ENCODE data around the gene YES1.
"Not testable (repeated sequence)": the region's sequence is repeated elsewhere in the genome, so short reads cannot be mapped to it uniquely, and the experiment has no call there.

Gene YES1

DNA sequence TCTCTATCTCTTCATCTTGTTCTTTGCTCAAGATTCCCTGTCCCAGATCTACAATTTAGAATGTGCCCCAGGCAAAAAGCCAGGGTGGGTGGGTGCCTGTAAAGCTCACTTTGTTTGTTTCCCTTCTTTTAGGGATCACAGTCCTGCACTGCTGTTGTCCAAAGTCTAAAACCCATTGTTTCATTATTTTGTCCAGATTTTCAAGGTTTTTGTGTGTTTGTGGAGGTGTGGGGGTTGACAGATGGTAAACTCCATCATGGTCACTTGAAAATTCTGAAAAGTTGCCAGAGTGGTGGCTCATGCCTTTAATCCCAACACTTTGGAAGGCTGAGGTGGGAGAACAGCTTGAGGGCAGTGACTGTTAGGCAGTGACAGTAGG lies 41.5 kb downstream of the YES1 start:
- TF ChIP-seq, protein P1, sequence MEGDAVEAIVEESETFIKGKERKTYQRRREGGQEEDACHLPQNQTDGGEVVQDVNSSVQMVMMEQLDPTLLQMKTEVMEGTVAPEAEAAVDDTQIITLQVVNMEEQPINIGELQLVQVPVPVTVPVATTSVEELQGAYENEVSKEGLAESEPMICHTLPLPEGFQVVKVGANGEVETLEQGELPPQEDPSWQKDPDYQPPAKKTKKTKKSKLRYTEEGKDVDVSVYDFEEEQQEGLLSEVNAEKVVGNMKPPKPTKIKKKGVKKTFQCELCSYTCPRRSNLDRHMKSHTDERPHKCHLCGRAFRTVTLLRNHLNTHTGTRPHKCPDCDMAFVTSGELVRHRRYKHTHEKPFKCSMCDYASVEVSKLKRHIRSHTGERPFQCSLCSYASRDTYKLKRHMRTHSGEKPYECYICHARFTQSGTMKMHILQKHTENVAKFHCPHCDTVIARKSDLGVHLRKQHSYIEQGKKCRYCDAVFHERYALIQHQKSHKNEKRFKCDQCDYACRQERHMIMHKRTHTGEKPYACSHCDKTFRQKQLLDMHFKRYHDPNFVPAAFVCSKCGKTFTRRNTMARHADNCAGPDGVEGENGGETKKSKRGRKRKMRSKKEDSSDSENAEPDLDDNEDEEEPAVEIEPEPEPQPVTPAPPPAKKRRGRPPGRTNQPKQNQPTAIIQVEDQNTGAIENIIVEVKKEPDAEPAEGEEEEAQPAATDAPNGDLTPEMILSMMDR (IDR thresholded peaks at IDR 0.05; ENCODE audit: borderline replicate concordance, insufficient read depth, low read depth, low read length): no peak
- no peak overlapping the region for H3K4me3 ChIP-seq (ENCODE audit: low read depth, low read length)

GRCh38 chr18:767961-768360 lies 44.1 kb downstream of the YES1 start:
- no peak overlapping the region for H3K4me3 ChIP-seq (ENCODE audit: low read depth, low read length)
- TF ChIP-seq, protein P1 (IDR thresholded peaks at IDR 0.05; ENCODE audit: borderline replicate concordance, insufficient read depth, low read depth, low read length): no peak

DNA sequence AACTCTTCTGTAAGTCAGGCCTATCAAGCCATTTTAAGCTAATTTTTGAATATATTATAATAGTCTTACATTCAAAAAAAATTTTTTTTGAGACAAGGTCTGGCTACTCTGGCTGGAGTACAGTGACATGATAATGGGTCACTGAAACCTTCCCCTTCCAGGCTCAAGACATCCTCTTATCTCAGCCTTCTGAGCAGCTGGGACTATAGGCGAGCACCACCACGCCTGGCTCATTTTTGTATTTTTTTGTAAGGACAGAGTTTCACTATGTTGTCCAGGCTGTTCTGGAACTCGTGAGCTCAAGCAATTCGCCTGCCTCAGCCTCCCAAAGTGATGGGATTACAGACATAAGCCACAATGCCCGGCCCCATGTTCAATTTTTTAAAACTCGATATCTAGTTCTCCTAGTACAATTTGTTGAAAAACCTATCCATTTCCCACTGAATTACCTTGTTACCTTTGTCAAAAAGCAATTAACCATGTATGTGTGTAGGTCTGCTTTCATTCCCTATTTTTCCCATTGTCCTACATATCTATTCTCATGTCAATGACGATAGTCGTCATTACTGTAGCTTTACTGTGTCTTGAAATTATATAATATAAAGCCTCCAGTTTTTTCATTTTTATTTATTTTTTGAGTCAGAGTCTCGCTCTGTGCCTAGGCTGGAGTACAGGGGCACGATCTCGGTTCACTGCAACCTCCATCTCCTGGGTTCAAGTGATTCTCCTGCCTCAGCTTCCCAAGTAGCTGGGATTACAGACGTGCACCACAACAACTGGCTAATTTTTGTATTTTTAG lies 44.8 kb downstream of the YES1 start:
- TF ChIP-seq, protein P1 (IDR thresholded peaks at IDR 0.05; ENCODE audit: borderline replicate concordance, insufficient read depth, low read depth, low read length): no peak
- H3K4me3 ChIP-seq (ENCODE audit: low read depth, low read length): no peak overlapping the region

GRCh38 chr18:766550-766860 lies 45.5 kb downstream of the YES1 start:
- TF ChIP-seq, protein P1 (IDR thresholded peaks at IDR 0.05; ENCODE audit: borderline replicate concordance, insufficient read depth, low read depth, low read length): no peak
- no peak overlapping the region for H3K4me3 ChIP-seq (ENCODE audit: low read depth, low read length)

DNA sequence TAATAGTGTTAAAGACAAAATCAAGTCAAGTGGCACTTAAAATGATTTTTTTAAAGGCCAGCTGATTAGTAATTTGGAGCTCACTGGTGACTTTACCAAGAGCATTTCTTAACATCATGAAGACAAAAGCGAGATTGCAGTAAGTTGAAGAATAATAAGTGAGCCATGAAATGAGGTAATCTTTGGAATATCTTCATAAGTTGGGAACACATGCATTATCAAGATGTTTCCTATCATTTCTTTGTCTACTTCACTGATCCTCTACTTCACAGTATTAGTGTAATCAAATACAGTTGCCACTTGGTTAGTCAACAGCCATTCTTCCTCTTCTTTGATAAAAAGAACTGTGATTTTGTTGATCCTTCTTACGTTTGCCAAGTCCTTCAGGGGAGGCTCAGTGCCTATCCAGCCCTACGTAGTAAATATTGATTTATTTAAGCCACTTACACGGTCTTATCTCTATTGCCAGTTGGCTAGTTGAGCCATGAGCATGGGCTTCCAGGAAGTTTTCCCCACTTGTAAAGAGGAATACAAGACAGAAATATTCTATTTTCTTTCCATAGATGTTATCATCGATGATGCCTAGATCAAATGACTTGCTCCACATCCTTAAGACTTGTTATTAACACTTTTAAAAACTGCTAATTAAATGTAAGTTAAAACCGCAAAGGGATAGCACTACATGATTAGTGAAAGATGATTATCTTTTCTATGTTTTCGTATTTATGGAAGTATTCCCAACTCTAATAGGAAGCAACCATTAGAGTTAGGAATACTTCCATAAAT lies 46.1 kb downstream of the YES1 start:
- no peak overlapping the region for H3K4me3 ChIP-seq (ENCODE audit: low read depth, low read length)
- TF ChIP-seq, protein P1 (IDR thresholded peaks at IDR 0.05; ENCODE audit: borderline replicate concordance, insufficient read depth, low read depth, low read length): no peak

DNA sequence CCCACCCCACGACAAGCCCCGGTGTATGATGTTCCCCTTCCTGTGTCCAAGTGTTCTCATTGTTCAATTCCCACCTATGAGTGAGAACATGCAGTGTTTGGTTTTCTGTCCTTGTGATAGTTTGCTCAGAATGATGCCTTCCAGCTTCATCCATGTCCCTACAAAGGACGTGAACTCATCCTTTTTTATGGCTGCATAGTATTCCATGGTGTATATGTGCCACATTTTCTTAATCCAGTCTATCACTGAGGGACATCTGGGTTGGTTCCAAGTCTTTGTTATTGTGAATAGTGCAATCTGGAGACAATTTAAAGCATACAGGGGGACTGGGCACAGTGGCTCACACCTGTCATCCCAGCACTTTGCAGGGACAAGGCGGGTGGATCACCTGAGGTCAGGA lies 52.2 kb downstream of the YES1 start:
- not testable (repeated sequence) for H3K4me3 ChIP-seq (ENCODE audit: low read depth, low read length)

GRCh38 chr18:755506-755905 lies 56.5 kb downstream of the YES1 start:
- H3K4me3 ChIP-seq (ENCODE audit: low read depth, low read length): no peak overlapping the region
- TF ChIP-seq, protein P1 (IDR thresholded peaks at IDR 0.05; ENCODE audit: borderline replicate concordance, insufficient read depth, low read depth, low read length): no peak
